GM19023 (cell line): ENCODE measurements around the gene LRIG2.
"Not testable (repeated sequence)": the region's sequence is repeated elsewhere in the genome, so short reads cannot be mapped to it uniquely, and the experiment has no call there.

Experiments used
- ATAC-seq: cut with Tn5 transposase; IDR thresholded peaks from one replicate; pipeline ENCODE4 v1.9.1; 2021; ENCODE audit warnings: mild to moderate bottlenecking, moderate library complexity; ENCODE audit not compliant: unreplicated experiment

LRIG2 gene

GRCh38 chr1:113158743-113159142 is 85.7 kb downstream of the LRIG2 start:
- not testable (repeated sequence) for ATAC-seq

- no peak for ATAC-seq
Measured at GRCh38 chr1:113166473-113166872, 93.5 kb downstream of the LRIG2 start.

GRCh38 chr1:113168946-113169345 is 95.9 kb downstream of the LRIG2 start:
- no peak for ATAC-seq

- ATAC-seq: no peak
Measured at GRCh38 chr1:113169591-113169990, 96.6 kb downstream of the LRIG2 start.

- no peak for ATAC-seq
Measured at GRCh38 chr1:113170519-113170918, 97.5 kb downstream of the LRIG2 start.

GRCh38 chr1:113178106-113178505 is 105.1 kb downstream of the LRIG2 start:
- peak; percentile 83 for ATAC-seq

GRCh38 chr1:113178522-113178921 is 105.5 kb downstream of the LRIG2 start:
- ATAC-seq: no peak
